ENCODE measurements around the gene SCN8A. TPM values are rescaled to one million over a fixed set of nuclear protein-coding genes. Genes with fewer than 3 reads are reported as not detected.

The SCN8A gene
- total and polyA plus RNA-seq, 8 donors, result 0.26 to 3.3 (median 1.3) TPM

- intact Hi-C loops (cut with DNase I), result no loop called here
- DNase-seq, result no peak
- Histone ChIP-seq H3K9me3 (peaks cover 0 to 3% of the 10 kb centered on the region in 2 donors), H3K4me3 (no peak overlapping the region), H3K4me1 (no peaks in the 10 kb centered on the region), H3K36me3 (no peaks in the 10 kb centered on the region), H3K27ac (no peak overlapping the region), H3K27me3 (peaks cover 0 to 14% of the 10 kb centered on the region in 2 donors)
- ATAC-seq, result no peak
- TF ChIP-seq CTCF (IDR thresholded peaks at IDR 0.05), result no peak
These were observed 11.6 kb upstream of the SCN8A start for GRCh38 chr12:51579321-51579850.

GRCh38 chr12:51589060-51589459 lies 2.0 kb upstream of the SCN8A start:
- Histone ChIP-seq H3K36me3 (no peaks in the 10 kb centered on the region), H3K27me3 (peaks cover 40 to 87% of the 10 kb centered on the region in 2 donors), H3K4me3 (no peak overlapping the region), H3K9me3 (no peaks in the 10 kb centered on the region), H3K4me1 (peaks cover 0 to 13% of the 10 kb centered on the region in 2 donors), H3K27ac (no peak overlapping the region)
- no peak for ATAC-seq
- no peak for TF ChIP-seq CTCF (IDR thresholded peaks at IDR 0.05)
- DNase-seq, result no peak
- intact Hi-C loops (cut with DNase I), result no loop called here

GRCh38 chr12:51589557-51590176 lies 1.4 kb upstream of the SCN8A start:
- no peak overlapping the region for H3K27ac ChIP-seq
- peaks cover 0 to 13% of the 10 kb centered on the region in 2 donors for H3K4me1 ChIP-seq
- H3K36me3 ChIP-seq, result no peaks in the 10 kb centered on the region
- H3K9me3 ChIP-seq, result no peaks in the 10 kb centered on the region
- ATAC-seq (no peak), DNase-seq (no peak)
- TF ChIP-seq CTCF (IDR thresholded peaks at IDR 0.05), result no peak
- H3K4me3 ChIP-seq, result no peak overlapping the region
- intact Hi-C loops (cut with DNase I), result no loop called here
- H3K27me3 ChIP-seq, result peaks cover 44 to 88% of the 10 kb centered on the region in 2 donors

- ATAC-seq, result peak; percentile 92
- TF ChIP-seq CTCF (IDR thresholded peaks at IDR 0.05), result peak; percentile 19 to 29
- Histone ChIP-seq H3K4me1 (peaks cover 0 to 13% of the 10 kb centered on the region in 2 donors), H3K36me3 (no peaks in the 10 kb centered on the region), H3K27ac (no peak overlapping the region), H3K27me3 (peaks cover 44 to 86% of the 10 kb centered on the region in 2 donors), H3K4me3 (peak overlapping the region in 1 of 2 donors; percentile 50), H3K9me3 (no peaks in the 10 kb centered on the region)
- intact Hi-C loops (cut with DNase I), result no loop called here
- peak in 2 of 4 donors; percentile 68 to 86 for DNase-seq
These were observed 552 bp upstream of the SCN8A start for GRCh38 chr12:51590347-51591015.

GRCh38 chr12:51592034-51592705 lies 1.1 kb downstream of the SCN8A start:
- no peak overlapping the region for H3K27ac ChIP-seq
- H3K36me3 ChIP-seq, result no peaks in the 10 kb centered on the region
- peaks cover 0 to 13% of the 10 kb centered on the region in 2 donors for H3K4me1 ChIP-seq
- H3K4me3 ChIP-seq, result no peak overlapping the region
- no peak for DNase-seq
- TF ChIP-seq CTCF (IDR thresholded peaks at IDR 0.05), result no peak
- intact Hi-C loops (cut with DNase I), result no loop called here
- H3K27me3 ChIP-seq, result peaks cover 44 to 86% of the 10 kb centered on the region in 2 donors
- ATAC-seq, result no peak
- H3K9me3 ChIP-seq, result no peaks in the 10 kb centered on the region
